ENCODE measurements around the gene MAGI3.

GRCh38 chr1:113459279-113459678, 69.0 kb downstream of the MAGI3 start:
- TF ChIP-seq POLR2AphosphoS5 (IDR thresholded peaks at IDR 0.05) (no peak), CTCF (IDR thresholded peaks at IDR 0.05; ENCODE audit: poor library complexity, severe bottlenecking) (no peak), EP300 (conservative IDR thresholded peaks at IDR 0.05; ENCODE audit: poor library complexity, severe bottlenecking) (no peak), SMC3 (conservative IDR thresholded peaks at IDR 0.05; ENCODE audit: poor library complexity) (no peak), EZH2 (IDR thresholded peaks at IDR 0.05; ENCODE audit: borderline replicate concordance, insufficient read depth, low read length, poor library complexity, severe bottlenecking) (no peak)

Data from neural cell (in vitro differentiated cells).